Astrocyte (in vitro differentiated cells and primary cell): ENCODE data around the gene HYAL1. TPM values are rescaled to one million over a fixed set of nuclear protein-coding genes. Genes with fewer than 3 reads are reported as not detected.
A peak's percentile ranks its signal among the peaks of the same experiment; 100 is the strongest.

Experiments
- DNase-seq: peaks from one replicate; pipeline ENCODE4 v3.0.0-alpha.2; 2010; ENCODE audit warnings: low read depth
- FAIRE-seq: peaks from 2 replicates; lab custom pipeline; 2011; peaks lifted over from hg19 to GRCh38; lab: Jason Lieb, UNC
- H2AFZ ChIP-seq: 2 replicates; pipeline ENCODE4 v1.6.0; 2012; ENCODE audit warnings: low read depth, low read length, inconsistent platforms
- H3K27ac ChIP-seq: 2 replicates; pipeline ENCODE4 v1.5.1; 2011; ENCODE audit warnings: low read depth, low read length, inconsistent platforms
- H3K27me3 ChIP-seq: 2 replicates; pipeline ENCODE4 v1.6.0; 2011; ENCODE audit warnings: low read length, inconsistent platforms; ENCODE audit not compliant: insufficient read depth
- H3K36me3 ChIP-seq: 2 replicates; pipeline ENCODE4 v1.5.1; 2011; ENCODE audit warnings: low read length, inconsistent platforms; ENCODE audit not compliant: insufficient read depth
- H3K4me1 ChIP-seq: 2 replicates; pipeline ENCODE4 v1.5.1; 2011; ENCODE audit warnings: low read length, inconsistent platforms; ENCODE audit not compliant: insufficient read depth
- H3K4me2 ChIP-seq: 2 replicates; pipeline ENCODE4 v1.6.0; 2012; ENCODE audit warnings: low read length, inconsistent platforms
- H3K4me3 ChIP-seq: 2 replicates; pipeline ENCODE4 v1.5.1; 2011; ENCODE audit warnings: low read depth, mild to moderate bottlenecking, low read length, inconsistent platforms; ENCODE audit not compliant: insufficient read depth
- H3K79me2 ChIP-seq: 2 replicates; pipeline ENCODE4 v1.6.0; 2012; ENCODE audit warnings: mild to moderate bottlenecking, low read length, inconsistent platforms; ENCODE audit not compliant: insufficient read depth
- H3K9ac ChIP-seq: 2 replicates; pipeline ENCODE4 v1.6.0; 2012; ENCODE audit warnings: mild to moderate bottlenecking, low read length, inconsistent platforms
- H3K9me3 ChIP-seq: 2 replicates; pipeline ENCODE4 v1.5.1; 2012; ENCODE audit warnings: low read depth, mild to moderate bottlenecking, low read length, inconsistent platforms; ENCODE audit not compliant: insufficient read depth
- H4K20me1 ChIP-seq: 2 replicates; pipeline ENCODE4 v1.6.0; 2012; ENCODE audit warnings: low read length, inconsistent platforms; ENCODE audit not compliant: insufficient read depth
- H3K27ac Mint-ChIP-seq: one replicate; pipeline ENCODE4 v1.8.0; 2021; ENCODE audit warnings: mild to moderate bottlenecking, mixed read lengths; ENCODE audit not compliant: unreplicated experiment
- H3K27me3 Mint-ChIP-seq: one replicate; pipeline ENCODE4 v1.8.0; 2021; ENCODE audit warnings: low read depth, mixed read lengths; ENCODE audit not compliant: unreplicated experiment
- H3K36me3 Mint-ChIP-seq: one replicate; pipeline ENCODE4 v1.8.0; 2021; ENCODE audit warnings: low read depth, mixed read lengths; ENCODE audit not compliant: unreplicated experiment
- H3K4me1 Mint-ChIP-seq: one replicate; pipeline ENCODE4 v1.8.0; 2021; ENCODE audit warnings: low read depth, mixed read lengths; ENCODE audit not compliant: unreplicated experiment
- H3K4me3 Mint-ChIP-seq: one replicate; pipeline ENCODE4 v1.8.0; 2021; ENCODE audit warnings: mild to moderate bottlenecking, moderate library complexity, mixed read lengths; ENCODE audit not compliant: unreplicated experiment
- H3K9me3 Mint-ChIP-seq: one replicate; pipeline ENCODE4 v1.8.0; 2021; ENCODE audit warnings: mild to moderate bottlenecking, mixed read lengths; ENCODE audit not compliant: unreplicated experiment
- CTCF ChIP-seq: IDR thresholded peaks from 2 replicates; pipeline ENCODE4 v1.5.1; 2011; ENCODE audit warnings: low read depth, mild to moderate bottlenecking, inconsistent platforms, low read length, moderate library complexity; ENCODE audit not compliant: insufficient read depth
- EZH2 ChIP-seq: IDR thresholded peaks from 2 replicates; pipeline ENCODE4 v1.6.1; 2012; ENCODE audit warnings: mild to moderate bottlenecking, low read length, inconsistent platforms; ENCODE audit not compliant: insufficient read depth
- total RNA-seq: library from RNA; stranded (reverse); gene quantifications from 2 replicates; pipeline ENCODE4 v1.2.1, GENCODE V29; 2021

The HYAL1 gene
- total RNA-seq, 1 donor from 2014 or later: 0.27 TPM

GRCh38 chr3:50327129-50327528 is 23.8 kb upstream of the HYAL1 start:
- Histone ChIP-seq H2AFZ (no peak overlapping the region), H4K20me1 (peaks cover 27% of the 10 kb centered on the region), H3K27ac (peak overlapping the region; percentile 47), H3K79me2 (peaks cover 46% of the 10 kb centered on the region), H3K4me1 (peaks cover 16% of the 10 kb centered on the region), H3K36me3 (peaks cover 33% of the 10 kb centered on the region), H3K4me2 (peak overlapping the region; percentile 99), H3K9me3 (no peaks in the 10 kb centered on the region), H3K27me3 (no peaks in the 10 kb centered on the region), H3K9ac (peak overlapping the region; percentile 95), H3K4me3 (peak overlapping the region; percentile 86)
- no peak for FAIRE-seq
- no peak for TF ChIP-seq CTCF
- TF ChIP-seq EZH2: no peak
- Mint-ChIP-seq H3K27ac (peak overlapping the region; percentile 89), H3K27me3 (no peaks in the 10 kb centered on the region), H3K4me3 (peak overlapping the region; percentile 94), H3K36me3 (peaks cover 10% of the 10 kb centered on the region), H3K9me3 (no peaks in the 10 kb centered on the region), H3K4me1 (peaks cover 14% of the 10 kb centered on the region)
- no peak for DNase-seq

DNA sequence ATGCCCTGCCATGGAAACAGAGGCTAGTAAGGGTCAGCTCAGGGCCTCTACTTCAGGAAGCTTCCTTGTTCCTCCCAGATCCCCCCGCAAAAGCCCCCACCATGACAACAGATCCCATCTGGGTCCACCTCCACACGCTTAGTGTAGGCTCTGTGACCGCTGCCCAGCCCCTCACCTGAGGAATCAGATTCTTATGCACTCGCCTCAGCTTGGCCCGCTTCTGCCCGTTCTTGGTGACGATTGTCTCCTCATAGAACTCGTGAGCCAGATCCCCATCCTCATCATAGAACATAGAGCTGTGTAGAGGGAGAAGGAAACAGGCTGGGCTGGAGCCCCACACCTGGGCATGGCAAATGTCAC is 22.8 kb upstream of the HYAL1 start:
- no peak overlapping the region for H2AFZ ChIP-seq
- Mint-ChIP-seq H3K4me3 (peak overlapping the region; percentile 94), H3K9me3 (no peaks in the 10 kb centered on the region), H3K36me3 (peaks cover 10% of the 10 kb centered on the region), H3K27me3 (no peaks in the 10 kb centered on the region), H3K27ac (peak overlapping the region; percentile 34), H3K4me1 (peaks cover 14% of the 10 kb centered on the region)
- no peak overlapping the region for H3K4me2 ChIP-seq
- H3K9ac ChIP-seq: no peak overlapping the region
- DNase-seq (no peak), FAIRE-seq (no peak)
- H3K4me1 ChIP-seq: peaks cover 20% of the 10 kb centered on the region
- no peak for TF ChIP-seq CTCF
- no peak for TF ChIP-seq EZH2
- no peak overlapping the region for H3K27ac ChIP-seq
- H4K20me1 ChIP-seq: peaks cover 18% of the 10 kb centered on the region
- peaks cover 36% of the 10 kb centered on the region for H3K79me2 ChIP-seq
- no peaks in the 10 kb centered on the region for H3K27me3 ChIP-seq
- H3K9me3 ChIP-seq: no peaks in the 10 kb centered on the region
- H3K36me3 ChIP-seq: peaks cover 23% of the 10 kb centered on the region
- H3K4me3 ChIP-seq: no peak overlapping the region

DNA sequence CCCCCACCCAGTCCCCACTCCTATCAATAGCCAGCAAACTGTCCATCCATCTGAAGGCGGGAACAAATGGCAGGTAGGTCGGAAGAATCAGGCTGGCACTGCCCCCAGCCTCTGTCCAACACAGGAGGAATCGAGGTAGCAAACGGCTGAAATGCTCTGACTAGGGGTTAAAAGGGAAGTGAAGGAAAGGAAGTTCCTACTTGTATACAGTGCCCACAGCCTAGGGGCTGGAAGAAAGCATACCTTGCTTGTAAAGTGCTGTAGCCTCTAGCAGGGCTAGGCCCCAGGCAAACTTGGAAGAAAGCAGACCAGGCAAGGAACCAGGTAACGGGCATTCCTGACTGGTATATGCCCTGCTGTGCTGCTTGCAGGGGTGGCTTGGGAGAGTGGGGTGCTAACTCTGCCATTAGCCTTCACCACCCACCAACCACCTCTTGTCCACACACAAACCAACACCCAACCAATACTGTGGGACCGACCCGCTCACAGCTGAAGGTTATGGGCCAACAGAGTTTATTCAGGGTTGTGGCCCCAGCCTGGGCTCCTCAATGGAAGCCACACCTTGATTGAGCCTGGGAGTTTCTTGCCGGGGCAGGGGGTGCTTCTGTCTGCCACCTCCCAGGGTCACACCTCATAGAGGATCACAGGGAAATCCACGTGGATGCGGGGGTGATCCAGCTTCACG is 22.3 kb upstream of the HYAL1 start:
- H3K4me1 ChIP-seq: peaks cover 21% of the 10 kb centered on the region
- no peak overlapping the region for H3K4me3 Mint-ChIP-seq
- no peaks in the 10 kb centered on the region for H3K27me3 Mint-ChIP-seq

More for the DNA sequence above, 22.3 kb upstream of the HYAL1 start:
- no peaks in the 10 kb centered on the region for H3K9me3 Mint-ChIP-seq
- no peaks in the 10 kb centered on the region for H3K9me3 ChIP-seq
- H3K9ac ChIP-seq: no peak overlapping the region
- H4K20me1 ChIP-seq: peaks cover 14% of the 10 kb centered on the region
- DNase-seq (no peak), FAIRE-seq (no peak)
- peak overlapping the region; percentile 34 for H3K27ac Mint-ChIP-seq
- no peak overlapping the region for H3K4me3 ChIP-seq
- H2AFZ ChIP-seq: no peak overlapping the region
- peaks cover 5% of the 10 kb centered on the region for H3K36me3 Mint-ChIP-seq
- H3K79me2 ChIP-seq: peaks cover 36% of the 10 kb centered on the region
- H3K36me3 ChIP-seq: peaks cover 18% of the 10 kb centered on the region
- TF ChIP-seq CTCF (no peak), EZH2 (no peak)
- H3K4me2 ChIP-seq: no peak overlapping the region
- H3K27ac ChIP-seq: no peak overlapping the region
- H3K27me3 ChIP-seq: no peaks in the 10 kb centered on the region
- peaks cover 14% of the 10 kb centered on the region for H3K4me1 Mint-ChIP-seq
